ENCODE measurements around the gene P2RX1. TPM values are rescaled to one million over a fixed set of nuclear protein-coding genes. Genes with fewer than 3 reads are reported as not detected.

The P2RX1 gene
- total RNA-seq, 6 experiments from 2014 or later: 0.08 TPM; not detected in 5

GRCh38 chr17:3959295-3959899 is 43.1 kb upstream of the P2RX1 start:
- peaks cover 9% of the 10 kb centered on the region for H3K4me1 Mint-ChIP-seq (ENCODE audit: low read depth)
- peaks cover 23% of the 10 kb centered on the region for H3K27me3 Mint-ChIP-seq (ENCODE audit: insufficient read depth)
- TF ChIP-seq CTCF (IDR thresholded peaks at IDR 0.05): no peak
- no peak overlapping the region for H3K4me3 Mint-ChIP-seq
- peak overlapping the region; percentile 30; the same call in 1 of the 2 replicates for H3K27ac Mint-ChIP-seq
- H3K36me3 Mint-ChIP-seq (ENCODE audit: low read depth): no peaks in the 10 kb centered on the region
- no peaks in the 10 kb centered on the region for H3K9me3 Mint-ChIP-seq
- DNase-seq: peak; percentile 47

GRCh38 chr17:3957735-3958599 is 41.7 kb upstream of the P2RX1 start:
- H3K4me3 Mint-ChIP-seq: no peak overlapping the region
- no peaks in the 10 kb centered on the region for H3K9me3 Mint-ChIP-seq

GRCh38 chr17:3956983-3957382 is 40.7 kb upstream of the P2RX1 start:
- Mint-ChIP-seq H3K4me1 (ENCODE audit: low read depth) (peaks cover 9% of the 10 kb centered on the region), H3K27ac (no peak overlapping the region), H3K9me3 (no peaks in the 10 kb centered on the region), H3K36me3 (ENCODE audit: low read depth) (no peaks in the 10 kb centered on the region), H3K4me3 (no peak overlapping the region), H3K27me3 (ENCODE audit: insufficient read depth) (peaks cover 8% of the 10 kb centered on the region)
- DNase-seq: no peak
- no peak for TF ChIP-seq CTCF (IDR thresholded peaks at IDR 0.05)

More at GRCh38 chr17:3957735-3958599, 41.7 kb upstream of the P2RX1 start:
- TF ChIP-seq CTCF (IDR thresholded peaks at IDR 0.05): no peak
- Mint-ChIP-seq H3K36me3 (ENCODE audit: low read depth) (no peaks in the 10 kb centered on the region), H3K27ac (no peak overlapping the region), H3K4me1 (ENCODE audit: low read depth) (peaks cover 9% of the 10 kb centered on the region), H3K27me3 (ENCODE audit: insufficient read depth) (peaks cover 18% of the 10 kb centered on the region)
- no peak for DNase-seq

- Mint-ChIP-seq H3K36me3 (ENCODE audit: low read depth) (no peaks in the 10 kb centered on the region), H3K27me3 (ENCODE audit: insufficient read depth) (peaks cover 3% of the 10 kb centered on the region), H3K27ac (no peak overlapping the region), H3K9me3 (no peaks in the 10 kb centered on the region), H3K4me1 (ENCODE audit: low read depth) (peaks cover 9% of the 10 kb centered on the region), H3K4me3 (no peak overlapping the region)
- no peak for TF ChIP-seq CTCF (IDR thresholded peaks at IDR 0.05)
- DNase-seq: no peak
Measured at GRCh38 chr17:3956327-3956957, 40.2 kb upstream of the P2RX1 start.

GRCh38 chr17:3955673-3955988 is 39.4 kb upstream of the P2RX1 start:
- H3K36me3 Mint-ChIP-seq (ENCODE audit: low read depth): no peaks in the 10 kb centered on the region
- H3K4me1 Mint-ChIP-seq (ENCODE audit: low read depth): peaks cover 9% of the 10 kb centered on the region
- H3K9me3 Mint-ChIP-seq: no peaks in the 10 kb centered on the region
- DNase-seq: no peak
- no peak overlapping the region for H3K4me3 Mint-ChIP-seq
- peaks cover 2% of the 10 kb centered on the region for H3K27me3 Mint-ChIP-seq (ENCODE audit: insufficient read depth)
- no peak overlapping the region for H3K27ac Mint-ChIP-seq
- no peak for TF ChIP-seq CTCF (IDR thresholded peaks at IDR 0.05)
